Gastrocnemius medialis (tissue), 4 donors: ENCODE data around the gene SHROOM3.

ENCODE experiments used
- POLR2A ChIP-seq, 2 donors: fragments of 450-650 bp; IDR thresholded peaks; one replicate each; pipeline ENCODE4 v1.6.1; 2017; ENCODE audit warnings: antibody characterized with exemption in 2 of 2, mild to moderate bottlenecking in 2 of 2, moderate library complexity in 2 of 2
- TF ChIP-seq, protein P1 (sequence below), 5 experiments: fragments of 450-650 bp in 3 of 5; fragments of 200-600 bp in 2 of 5; sonication (generic) in 2 of 5; IDR thresholded peaks in 4 of 5; conservative IDR thresholded peaks in 1 of 5; 1 replicate in 4 of 5; 2 replicates in 1 of 5; pipeline ENCODE4 v1.5.1; 2016 to 2019; ENCODE audit warnings: antibody characterized with exemption in 5 of 5, mild to moderate bottlenecking in 3 of 5, moderate library complexity in 3 of 5

DNA sequence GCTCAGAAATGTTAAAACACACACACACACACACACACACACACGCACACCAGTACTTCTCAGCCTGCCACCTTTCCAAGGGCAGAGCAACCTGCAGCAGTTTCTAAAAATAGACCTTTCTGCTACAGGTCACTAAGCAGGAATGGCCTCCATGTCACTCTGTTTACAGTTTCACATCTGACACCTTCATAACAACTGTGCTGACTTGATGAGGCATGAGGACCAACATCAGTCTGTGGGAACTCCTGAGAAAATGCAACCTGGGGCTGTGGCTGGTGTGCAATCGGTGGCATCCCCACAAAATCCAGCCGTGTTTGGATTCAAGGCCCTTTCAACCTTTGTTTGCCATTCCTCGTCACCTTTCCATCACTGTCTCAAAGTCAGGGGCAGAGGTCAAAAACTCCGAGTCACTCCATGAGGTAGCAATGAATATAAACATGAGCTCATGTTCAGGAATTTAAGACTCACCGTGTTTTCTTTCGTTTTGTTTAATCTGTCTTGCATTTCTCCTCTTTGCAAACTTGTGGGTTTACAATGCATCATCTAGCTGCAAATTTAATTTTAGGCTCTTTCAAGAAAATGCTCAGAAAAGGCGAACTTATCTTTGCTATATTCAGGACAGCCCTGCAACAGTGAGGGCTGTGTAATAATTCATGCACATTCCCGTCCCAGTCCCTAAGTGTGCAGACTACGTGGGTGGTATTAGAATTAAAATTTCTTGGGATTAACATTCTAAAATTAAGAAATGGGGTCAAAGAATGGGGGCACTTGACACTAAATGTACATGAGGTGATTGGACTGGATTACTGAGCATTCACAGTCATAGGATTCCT is 135.3 kb downstream of the SHROOM3 start:
- TF ChIP-seq, protein P1, sequence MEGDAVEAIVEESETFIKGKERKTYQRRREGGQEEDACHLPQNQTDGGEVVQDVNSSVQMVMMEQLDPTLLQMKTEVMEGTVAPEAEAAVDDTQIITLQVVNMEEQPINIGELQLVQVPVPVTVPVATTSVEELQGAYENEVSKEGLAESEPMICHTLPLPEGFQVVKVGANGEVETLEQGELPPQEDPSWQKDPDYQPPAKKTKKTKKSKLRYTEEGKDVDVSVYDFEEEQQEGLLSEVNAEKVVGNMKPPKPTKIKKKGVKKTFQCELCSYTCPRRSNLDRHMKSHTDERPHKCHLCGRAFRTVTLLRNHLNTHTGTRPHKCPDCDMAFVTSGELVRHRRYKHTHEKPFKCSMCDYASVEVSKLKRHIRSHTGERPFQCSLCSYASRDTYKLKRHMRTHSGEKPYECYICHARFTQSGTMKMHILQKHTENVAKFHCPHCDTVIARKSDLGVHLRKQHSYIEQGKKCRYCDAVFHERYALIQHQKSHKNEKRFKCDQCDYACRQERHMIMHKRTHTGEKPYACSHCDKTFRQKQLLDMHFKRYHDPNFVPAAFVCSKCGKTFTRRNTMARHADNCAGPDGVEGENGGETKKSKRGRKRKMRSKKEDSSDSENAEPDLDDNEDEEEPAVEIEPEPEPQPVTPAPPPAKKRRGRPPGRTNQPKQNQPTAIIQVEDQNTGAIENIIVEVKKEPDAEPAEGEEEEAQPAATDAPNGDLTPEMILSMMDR (IDR thresholded peaks at IDR 0.05 in 4 of 5, conservative IDR thresholded peaks at IDR 0.05 in 1 of 5), result no peak
- no peak for TF ChIP-seq POLR2A (IDR thresholded peaks at IDR 0.05)
